Skin of body (tissue), 2 donors: ENCODE data around the gene LRRC46. TPM values are rescaled to one million over a fixed set of nuclear protein-coding genes. Genes with fewer than 3 reads are reported as not detected.

Source experiments
- DNase-seq: peaks from one replicate; lab custom pipeline; 2025; lab: John Stamatoyannopoulos, UW
- total RNA-seq: library from RNA; depleted of rRNA; stranded (reverse); fragments of >200 nt; gene quantifications from one replicate; pipeline ENCODE4 v1.2.3, GENCODE V29; 2014

The LRRC46 gene
- total RNA-seq, 1 donor from 2014 or later = 0.10 TPM

GRCh38 chr17:47875011-47875985, 43.8 kb downstream of the LRRC46 start:
- DNase-seq = no peak

GRCh38 chr17:47877368-47878034, 46.0 kb downstream of the LRRC46 start:
- no peak for DNase-seq

GRCh38 chr17:47878203-47879027, 46.9 kb downstream of the LRRC46 start:
- DNase-seq = no peak

- no peak for DNase-seq
Observed at GRCh38 chr17:47879028-47879585, 47.6 kb downstream of the LRRC46 start.

GRCh38 chr17:47879776-47880454, 48.4 kb downstream of the LRRC46 start:
- DNase-seq = no peak

- DNase-seq = no peak
Observed at GRCh38 chr17:47882247-47882646, 50.8 kb downstream of the LRRC46 start.

- no peak for DNase-seq
Observed at GRCh38 chr17:47882695-47883588, 51.5 kb downstream of the LRRC46 start.

GRCh38 chr17:47883589-47884426, 52.3 kb downstream of the LRRC46 start:
- no peak for DNase-seq

- DNase-seq = no peak
Observed at GRCh38 chr17:47884427-47884740, 52.9 kb downstream of the LRRC46 start.

- DNase-seq = no peak
Observed at GRCh38 chr17:47884905-47885730, 53.6 kb downstream of the LRRC46 start.

Other genes starting within 250 kb of the LRRC46 start
- gene KPNB1, start 181.8 kb upstream of the LRRC46 start, total RNA-seq = 142 TPM
- gene TBKBP1, start 137.5 kb upstream of the LRRC46 start, total RNA-seq = 10.2 TPM
- 0.39 TPM for gene TBX21, start 98.4 kb upstream of the LRRC46 start, total RNA-seq
- 3.7 TPM for gene OSBPL7, start 9.9 kb upstream of the LRRC46 start, total RNA-seq
- gene MRPL10, start 129 bp upstream of the LRRC46 start, total RNA-seq = 10.0 TPM
- 40.1 TPM for gene SCRN2, start 9.6 kb downstream of the LRRC46 start, total RNA-seq
- gene SP6, start 19.5 kb downstream of the LRRC46 start, total RNA-seq = 10.2 TPM
- 2.1 TPM for gene SP2, start 64.6 kb downstream of the LRRC46 start, total RNA-seq
- gene PNPO, start 109.9 kb downstream of the LRRC46 start, total RNA-seq = 8.1 TPM
- 1.7 TPM for gene PRR15L, start 126.2 kb downstream of the LRRC46 start, total RNA-seq
- gene CDK5RAP3, start 139.4 kb downstream of the LRRC46 start, total RNA-seq = 126 TPM
- gene COPZ2, start 206.1 kb downstream of the LRRC46 start, total RNA-seq = 43.1 TPM
- gene NFE2L1, start 216.7 kb downstream of the LRRC46 start, total RNA-seq = 59.0 TPM